Amygdala (tissue), 56 donors: ENCODE data around the gene TASOR2.
A peak's percentile ranks its signal among the peaks of the same experiment; 100 is the strongest.

Source experiments
- DNase-seq, 56 donors: peaks; one replicate each; lab custom pipeline; 2025; lab: John Stamatoyannopoulos, UW

Gene TASOR2

GRCh38 chr10:5679037-5679435 is 5.6 kb upstream of the TASOR2 start:
- no peak for DNase-seq

GRCh38 chr10:5679606-5680005 is 5.0 kb upstream of the TASOR2 start:
- no peak for DNase-seq

- no peak for DNase-seq
These were observed 2.7 kb upstream of the TASOR2 start for GRCh38 chr10:5681930-5682329.

- DNase-seq, result no peak
These were observed 1.6 kb upstream of the TASOR2 start for GRCh38 chr10:5683065-5683464.

GRCh38 chr10:5684971-5685763 is 529 bp downstream of the TASOR2 start:
- peak in 40 of 56 donors; percentile 6 to 70 (median 50) for DNase-seq

- DNase-seq, result no peak
These were observed 1.2 kb downstream of the TASOR2 start for GRCh38 chr10:5685764-5686240.

GRCh38 chr10:5688587-5688986 is 3.9 kb downstream of the TASOR2 start:
- DNase-seq, result no peak

- DNase-seq, result no peak
These were observed 7.1 kb downstream of the TASOR2 start for GRCh38 chr10:5691786-5692185.

- DNase-seq, result peak in 30 of 56 donors; percentile 4 to 50 (median 22)
These were observed 8.1 kb downstream of the TASOR2 start for GRCh38 chr10:5692461-5693358.

GRCh38 chr10:5694573-5694972 is 9.9 kb downstream of the TASOR2 start:
- no peak for DNase-seq

GRCh38 chr10:5697342-5697741 is 12.7 kb downstream of the TASOR2 start:
- no peak for DNase-seq

- DNase-seq, result no peak
These were observed 13.4 kb downstream of the TASOR2 start for GRCh38 chr10:5698062-5698461.

GRCh38 chr10:5708356-5708755 is 23.7 kb downstream of the TASOR2 start:
- no peak for DNase-seq

GRCh38 chr10:5709865-5710264 is 25.2 kb downstream of the TASOR2 start:
- no peak for DNase-seq

GRCh38 chr10:5710859-5711258 is 26.2 kb downstream of the TASOR2 start:
- no peak for DNase-seq

- no peak for DNase-seq
These were observed 27.0 kb downstream of the TASOR2 start for GRCh38 chr10:5711642-5712041.

GRCh38 chr10:5719546-5719945 is 34.9 kb downstream of the TASOR2 start:
- DNase-seq, result no peak

GRCh38 chr10:5720182-5720581 is 35.5 kb downstream of the TASOR2 start:
- DNase-seq, result no peak

GRCh38 chr10:5723692-5724091 is 39.1 kb downstream of the TASOR2 start:
- DNase-seq, result no peak

- no peak for DNase-seq
These were observed 46.1 kb downstream of the TASOR2 start for GRCh38 chr10:5730766-5731165.

- no peak for DNase-seq
These were observed 46.9 kb downstream of the TASOR2 start for GRCh38 chr10:5731559-5731958.
